ENCODE data around the gene RAD52.

RAD52 gene

DNA sequence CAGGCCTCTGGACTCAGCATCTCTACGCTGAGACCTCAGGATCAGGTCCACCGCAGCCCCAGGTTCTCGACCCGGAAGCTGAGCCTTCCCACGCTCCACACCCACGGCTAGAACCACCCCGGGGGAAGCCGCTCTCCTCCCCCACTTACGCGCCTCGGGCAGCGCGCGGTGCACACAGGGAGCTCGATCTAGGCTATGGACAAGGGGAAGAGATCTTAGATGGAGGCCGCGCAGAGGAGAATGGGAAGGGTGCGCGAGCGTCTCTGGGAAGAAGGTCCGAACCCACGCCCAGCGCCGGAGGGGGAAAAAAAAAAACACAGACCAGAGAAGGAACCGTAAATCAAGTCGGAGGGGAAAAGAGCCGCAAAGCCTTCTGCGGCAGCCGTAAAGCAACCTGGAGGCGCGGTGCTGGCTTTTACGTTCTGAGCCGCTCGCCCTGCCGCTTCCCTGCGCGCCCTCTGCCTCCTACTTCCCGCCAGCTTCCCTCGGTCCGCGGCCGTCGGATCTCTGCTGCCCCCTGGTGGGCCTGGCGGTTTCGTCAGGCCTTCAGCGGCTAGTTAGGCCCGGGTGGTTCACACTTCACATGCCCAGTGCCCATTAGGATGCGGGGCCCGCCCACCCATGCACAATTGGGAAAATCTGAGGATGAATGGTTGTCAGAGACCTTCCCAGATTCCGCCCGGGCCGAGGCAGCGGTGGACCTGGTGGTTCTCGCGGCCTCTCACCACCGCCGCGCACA lies at the start of gene RAD52:
Gene RAD52, minus strand, starts transcription at position 242 of the 739 bp plus-strand sequence. CDS start 16,636 bp downstream, outside the sequence.
- DNase-seq = peak; percentile 99

DNA sequence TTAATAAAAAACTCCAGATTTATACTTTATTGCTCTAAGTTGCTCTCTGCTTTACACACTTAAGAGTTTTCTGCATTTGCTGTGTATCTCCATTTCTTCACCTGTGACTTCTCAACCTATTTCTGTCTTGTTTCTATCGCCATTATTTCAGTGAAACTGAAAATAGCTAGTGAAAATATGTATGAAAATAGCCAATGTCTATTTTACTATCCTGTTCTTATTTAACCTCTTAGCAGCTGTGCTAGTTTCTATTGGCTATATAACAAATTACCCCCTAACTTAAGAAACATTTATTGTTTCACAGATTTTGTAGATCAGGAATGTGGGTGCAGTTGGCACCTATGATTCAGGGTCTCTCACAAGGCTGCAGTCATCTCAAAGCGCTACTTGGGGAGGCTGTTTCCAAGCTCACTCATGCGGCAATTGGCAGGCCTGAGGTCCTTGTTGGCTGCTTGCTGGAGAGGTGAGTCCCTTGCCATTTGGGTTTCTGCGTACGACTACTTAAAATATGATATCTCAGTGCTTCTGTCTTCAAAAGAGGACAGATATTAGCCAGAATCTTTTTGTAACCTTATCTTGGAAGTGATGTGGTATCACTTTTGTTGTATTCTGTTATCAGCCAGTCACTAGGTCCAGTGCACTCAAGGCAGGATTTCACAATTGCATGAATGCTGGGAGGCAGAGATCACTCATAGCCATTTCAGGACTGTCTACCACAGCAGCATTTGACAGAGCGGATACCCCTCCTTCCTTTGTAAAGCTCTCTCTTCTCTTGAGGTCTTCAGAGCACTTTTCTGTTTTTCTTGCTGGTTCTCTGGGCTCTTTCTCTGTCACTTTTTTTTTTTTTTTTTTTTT lies 48.8 kb upstream of the RAD52 start:
- DNase-seq = no peak

DNA sequence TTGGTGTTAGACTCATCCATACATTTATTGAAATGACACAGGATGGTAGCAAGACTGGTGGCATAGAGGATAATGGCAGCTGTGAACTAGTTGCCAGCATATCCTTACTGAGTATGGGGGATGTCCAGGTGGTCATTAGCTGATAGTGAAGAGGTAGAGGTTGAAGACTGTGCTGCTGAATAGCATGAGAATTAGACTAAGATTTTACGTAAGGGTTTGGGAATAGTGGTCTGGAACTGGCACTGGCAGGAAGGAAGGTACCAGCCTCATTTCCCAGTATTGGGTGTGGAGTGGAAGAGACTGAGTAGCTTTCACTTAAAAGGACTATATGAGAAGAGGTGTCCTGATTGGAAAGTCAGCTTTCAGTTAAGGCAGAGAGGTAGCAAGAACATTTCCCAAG lies 48.0 kb upstream of the RAD52 start:
- no peak for DNase-seq

- DNase-seq = no peak
Measured at GRCh38 chr12:996881-997280, 47.4 kb upstream of the RAD52 start.

- DNase-seq = no peak
Measured at GRCh38 chr12:992647-993046, 43.2 kb upstream of the RAD52 start.

DNA sequence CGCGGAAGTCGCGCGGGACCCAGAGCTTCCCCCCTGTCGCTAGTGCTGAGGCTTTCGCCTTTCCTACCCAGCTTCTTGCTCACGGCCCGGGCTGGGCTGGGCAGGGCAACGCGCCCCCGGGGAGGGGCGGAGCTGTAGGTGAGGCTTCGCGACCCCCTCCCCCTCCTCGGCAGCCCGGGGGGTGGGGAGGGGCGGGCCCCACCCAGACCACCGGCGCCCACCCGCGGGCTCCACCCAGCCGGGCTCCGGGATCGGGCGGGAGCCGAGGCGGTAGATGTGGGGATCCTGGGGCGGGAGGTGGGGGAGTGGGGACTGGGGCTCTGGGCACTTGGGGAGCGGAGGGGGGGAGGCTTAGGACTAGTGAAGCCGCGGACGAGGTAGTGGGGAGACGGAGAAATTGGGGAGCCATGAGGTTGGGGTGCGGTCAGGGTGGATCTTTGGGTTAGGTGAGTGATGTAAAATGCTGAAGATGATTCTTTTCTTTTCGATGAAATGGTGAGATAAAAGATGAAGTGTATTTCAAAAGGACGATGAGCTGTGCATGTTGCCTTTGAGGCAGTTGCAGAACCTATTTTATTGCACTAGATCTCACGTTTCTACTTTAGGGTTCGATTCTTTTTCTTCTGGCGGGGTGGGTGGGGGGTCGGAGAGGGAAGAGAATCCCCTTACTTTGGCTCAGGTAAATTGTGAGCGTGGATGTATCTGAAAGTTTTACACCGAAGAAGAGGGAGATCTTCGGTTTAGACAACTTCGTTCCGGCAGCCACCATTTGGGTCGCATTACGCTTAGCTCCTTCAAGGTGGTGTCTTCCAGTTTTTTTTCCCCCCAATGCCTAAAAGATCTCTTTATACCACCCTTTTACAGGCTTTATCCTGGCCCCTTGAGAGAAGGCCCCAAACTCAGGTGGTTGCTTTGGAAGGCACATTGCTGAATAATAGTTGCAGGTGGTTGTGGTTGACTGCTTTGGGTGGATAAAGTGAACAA lies 42.1 kb upstream of the RAD52 start:
- DNase-seq = no peak

GRCh38 chr12:990661-991349 lies 41.3 kb upstream of the RAD52 start, which contains the start of gene ERC1:
TSS of gene ERC1 (plus strand) at chr12:991223. CDS start at chr12:1027904, 36,681 bp downstream.
- DNase-seq = peak; percentile 88

- peak; percentile 61 for DNase-seq
Measured at GRCh38 chr12:989751-990660, 40.5 kb upstream of the RAD52 start.

DNA sequence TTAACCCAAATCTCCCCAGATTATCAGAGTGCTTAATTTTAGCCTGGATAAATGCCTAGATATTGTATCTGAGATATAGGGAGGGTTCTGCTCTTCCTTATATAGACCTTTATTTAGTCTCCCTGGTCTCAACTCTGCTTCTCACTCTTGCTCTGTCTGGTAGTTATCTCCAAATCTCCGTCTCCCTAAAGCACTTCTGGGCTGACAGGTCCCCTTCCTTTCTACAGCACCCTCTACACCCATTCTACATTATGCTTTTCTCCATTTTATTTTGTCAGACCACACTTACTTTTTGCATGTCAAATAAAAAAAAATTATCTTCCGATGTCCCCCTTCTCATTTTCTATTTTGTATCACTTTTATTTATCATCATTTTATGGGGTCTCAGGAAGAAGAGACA lies 39.6 kb upstream of the RAD52 start:
- DNase-seq = no peak

GRCh38 chr12:988646-989045 lies 39.2 kb upstream of the RAD52 start:
- peak; percentile 38 for DNase-seq

GRCh38 chr12:981961-982360 lies 32.5 kb upstream of the RAD52 start:
- peak; percentile 63 for DNase-seq

DNA sequence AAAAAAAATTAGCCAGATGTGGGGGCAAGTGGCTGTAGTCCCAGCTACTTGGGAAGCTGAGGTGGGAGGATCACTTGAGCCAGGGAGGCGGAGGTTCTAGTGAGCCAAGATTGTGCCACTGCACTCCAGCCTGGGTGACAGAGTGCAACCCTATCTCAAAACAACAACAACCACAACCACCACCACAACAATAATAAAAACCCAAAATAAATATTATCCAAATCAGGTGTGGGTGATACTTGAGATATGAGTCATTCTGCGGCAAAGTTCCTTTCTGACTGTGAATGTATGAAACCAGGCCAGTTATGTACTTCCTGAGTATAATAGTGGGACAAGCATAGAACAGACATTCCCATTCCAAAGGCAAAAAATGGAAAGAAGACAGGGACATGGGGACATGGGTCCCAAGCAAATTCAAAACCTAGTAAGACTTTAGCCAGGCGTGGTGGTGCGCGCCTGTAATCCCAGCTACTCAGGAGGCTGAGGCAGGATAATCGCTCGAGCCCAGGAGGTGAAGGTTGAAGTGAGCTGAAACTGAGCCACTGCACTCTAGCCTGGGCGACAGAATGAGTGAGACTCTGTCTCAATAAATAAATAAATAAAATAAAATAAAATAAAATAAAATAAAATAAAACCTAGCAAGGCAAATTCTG lies 31.8 kb upstream of the RAD52 start:
- no peak for DNase-seq

- no peak for DNase-seq
Measured at GRCh38 chr12:979349-979748, 29.9 kb upstream of the RAD52 start.

- DNase-seq = peak; percentile 44
Measured at GRCh38 chr12:977156-977555, 27.7 kb upstream of the RAD52 start.

DNA sequence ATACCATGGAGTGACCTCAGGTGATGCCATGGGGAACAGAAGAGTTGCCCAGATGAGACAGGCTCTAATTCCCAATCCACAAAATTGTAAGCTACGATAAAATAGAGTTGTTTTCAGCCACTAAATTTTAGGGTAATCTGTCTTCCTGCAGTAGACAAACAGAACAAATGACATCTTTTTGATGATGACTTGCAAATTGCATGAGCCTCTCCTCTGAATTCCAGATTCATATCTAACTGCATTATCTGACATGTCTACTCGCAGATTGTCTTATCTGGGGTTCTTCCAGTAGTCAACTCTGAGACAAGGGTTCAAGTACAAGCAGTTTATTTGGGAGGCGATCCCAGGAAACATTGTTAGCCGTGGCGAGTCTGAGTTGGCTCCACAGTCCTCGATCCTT lies 27.1 kb upstream of the RAD52 start:
- no peak for DNase-seq

GRCh38 chr12:974271-974862 lies 24.9 kb upstream of the RAD52 start:
- no peak for DNase-seq

DNA sequence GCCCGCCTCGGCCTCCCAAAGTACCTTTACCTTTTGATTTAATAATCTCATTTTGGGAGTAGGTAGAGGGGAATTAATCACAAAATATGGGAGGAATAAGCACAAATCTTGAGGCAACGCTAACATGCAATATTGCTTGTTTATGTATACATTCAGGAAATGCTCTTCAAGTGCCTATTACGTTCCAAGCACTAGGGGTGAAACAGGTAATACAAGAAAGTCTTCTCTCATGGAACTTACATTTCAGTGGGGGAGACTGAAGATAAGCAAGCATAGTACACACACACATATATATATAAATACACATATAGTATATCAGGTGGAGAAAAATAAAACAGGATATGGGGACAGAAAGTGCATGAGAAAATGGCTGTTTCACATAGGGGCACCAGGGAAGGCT lies 22.5 kb upstream of the RAD52 start:
- DNase-seq = no peak

DNA sequence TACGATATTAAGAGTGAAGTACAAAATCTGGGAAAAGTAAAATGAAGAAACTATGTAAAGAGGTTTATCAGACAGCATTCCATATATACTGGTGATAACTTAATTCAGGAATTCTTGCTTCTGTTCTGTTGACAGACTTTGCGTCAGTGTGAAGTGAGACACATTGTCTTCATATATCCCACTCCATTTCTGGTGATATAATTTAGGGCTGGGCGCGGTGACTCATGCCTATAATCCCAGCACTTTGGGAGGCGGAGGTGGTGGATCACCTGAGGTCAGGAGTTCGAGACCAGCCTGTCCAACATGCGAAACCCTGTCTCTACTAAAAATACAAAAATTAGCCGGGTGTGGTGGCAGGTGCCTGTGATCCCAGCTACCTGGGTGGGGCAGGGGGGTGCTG lies 20.3 kb upstream of the RAD52 start:
- no peak for DNase-seq

- DNase-seq = no peak
Measured at GRCh38 chr12:968545-968944, 19.1 kb upstream of the RAD52 start.

- no peak for DNase-seq
Measured at GRCh38 chr12:967641-968040, 18.1 kb upstream of the RAD52 start.

All from inflammatory macrophage treated with lipopolysaccharide for 4 hours (primary cell).